CD4-positive, alpha-beta T cell (primary cell): Measurements from ENCODE around the gene CRYL1. TPM values are rescaled to one million over a fixed set of nuclear protein-coding genes. Genes with fewer than 3 reads are reported as not detected.
A peak's percentile ranks its signal among the peaks of the same experiment; 100 is the strongest.

Experiments
- ATAC-seq: fragments of 200-7000 bp; cut with Tn5 transposase; one replicate; pipeline ENCODE4 v1.10.0; 2022; ENCODE audit warnings: mild to moderate bottlenecking; ENCODE audit not compliant: poor library complexity
- CTCF ChIA-PET: fragments of 350-600 bp; sonication (Branson Sonifier 250); formaldehyde crosslinking; loops from one replicate; lab custom pipeline; 2021; ENCODE audit warnings: antibody characterized with exemption, inconsistent platforms; lab: Charles Lee
- POLR2A ChIA-PET: fragments of 350-600 bp; sonication (Branson Sonifier 250); formaldehyde crosslinking; loops from one replicate; lab custom pipeline; 2021; ENCODE audit warnings: antibody characterized with exemption, inconsistent platforms; lab: Charles Lee
- DNase-seq, 14 experiments: peaks; one replicate each; pipeline ENCODE4 v3.0.0-alpha.2; 2013 to 2020; ENCODE audit warnings: mixed read lengths in 2 of 14
- H3K27ac ChIP-seq, 2 donors: one replicate each; pipeline versions ENCODE4 v1.5.1 to v1.7.0; 2013; ENCODE audit warnings: low read length in 2 of 2, low read depth in 1 of 2, mild to moderate bottlenecking in 1 of 2
- H3K27me3 ChIP-seq, 2 experiments: 1 replicate in 1 of 2; 2 replicates in 1 of 2; pipeline versions ENCODE4 v1.6.1 to v1.7.0; 2013; ENCODE audit warnings: low read length in 2 of 2, control low read depth in 1 of 2, mild to moderate bottlenecking in 1 of 2, moderate library complexity in 1 of 2; ENCODE audit not compliant: insufficient read depth in 2 of 2, control insufficient read depth in 1 of 2
- H3K36me3 ChIP-seq: one replicate; pipeline ENCODE4 v1.6.1; 2013; ENCODE audit warnings: low read length, control low read depth; ENCODE audit not compliant: insufficient read depth
- H3K4me1 ChIP-seq: one replicate; pipeline ENCODE4 v1.6.1; 2013; ENCODE audit warnings: low read length, control low read depth; ENCODE audit not compliant: insufficient read depth
- H3K4me3 ChIP-seq: one replicate; pipeline ENCODE4 v1.5.1; 2013; ENCODE audit warnings: mild to moderate bottlenecking, low read length, moderate library complexity
- H3K9me3 ChIP-seq, 2 experiments: 1 replicate in 1 of 2; 2 replicates in 1 of 2; pipeline versions ENCODE4 v1.6.1 to v1.7.0; 2013; ENCODE audit warnings: low read length in 2 of 2, mild to moderate bottlenecking in 2 of 2, control low read depth in 1 of 2, moderate library complexity in 1 of 2; ENCODE audit not compliant: control insufficient read depth in 1 of 2, insufficient read depth in 1 of 2
- H3K27ac Mint-ChIP-seq: one replicate; pipeline ENCODE4 v1.8.0; 2020; ENCODE audit warnings: mixed read lengths
- H3K27me3 Mint-ChIP-seq: one replicate; pipeline ENCODE4 v1.8.0; 2021; ENCODE audit warnings: mixed read lengths
- H3K36me3 Mint-ChIP-seq: one replicate; pipeline ENCODE4 v1.8.0; 2021; ENCODE audit warnings: low read depth, mixed read lengths
- H3K4me1 Mint-ChIP-seq: one replicate; pipeline ENCODE4 v1.8.0; 2021; ENCODE audit warnings: low read depth, mixed read lengths
- H3K4me3 Mint-ChIP-seq: one replicate; pipeline ENCODE4 v1.8.0; 2020; ENCODE audit warnings: mild to moderate bottlenecking, mixed read lengths
- H3K9me3 Mint-ChIP-seq: one replicate; pipeline ENCODE4 v1.8.0; 2020; ENCODE audit warnings: mixed read lengths
- CTCF ChIP-seq: fragments of 200-600 bp; IDR thresholded peaks from one replicate; pipeline ENCODE4 v1.8.0; 2022; ENCODE audit warnings: antibody characterized with exemption, mild to moderate bottlenecking
- intact Hi-C, 2 experiments: fragments of 100-400 bp; cut with DNase I in 1 of 2; cut with micrococcal nuclease in 1 of 2; formaldehyde crosslinking; loops; one replicate each; pipeline versions ENCODE4 v1.15.1 to v1.9.0; 2023 to 2025; cut with DNase I, micrococcal nuclease
- total RNA-seq, 174 experiments: library from RNA in 2 of 174; stranded (reverse) in 2 of 174; gene quantifications; one replicate each; pipeline ENCODE4 v1.2.3 and lab custom pipeline; 2021 to 2026

The CRYL1 gene
- total RNA-seq, 2 experiments from 2014 or later, result 7.9 to 8.0 TPM

GRCh38 chr13:20456737-20457136 lies 68.9 kb downstream of the CRYL1 start:
- no peaks in the 10 kb centered on the region for H3K9me3 Mint-ChIP-seq

GRCh38 chr13:20451397-20451796 lies 74.3 kb downstream of the CRYL1 start:
- no peak overlapping the region for H3K27ac Mint-ChIP-seq
- peaks cover 10% of the 10 kb centered on the region for H3K4me1 Mint-ChIP-seq
- no peaks in the 10 kb centered on the region for H3K36me3 ChIP-seq
- no peaks in the 10 kb centered on the region for H3K27me3 ChIP-seq
- H3K27ac ChIP-seq, result no peak overlapping the region
- no peak for DNase-seq
- H3K36me3 Mint-ChIP-seq, result peaks cover 31% of the 10 kb centered on the region
- no peak overlapping the region for H3K4me3 Mint-ChIP-seq
- intact Hi-C loops, result no loop called here
- no peaks in the 10 kb centered on the region for H3K27me3 Mint-ChIP-seq
- POLR2A ChIA-PET, result no interaction called here
- H3K9me3 ChIP-seq, result peaks cover 13 to 14% of the 10 kb centered on the region in 2 experiments
- peaks cover 15% of the 10 kb centered on the region for H3K9me3 Mint-ChIP-seq
- H3K4me3 ChIP-seq, result no peak overlapping the region
- H3K4me1 ChIP-seq, result no peaks in the 10 kb centered on the region
- no peak for TF ChIP-seq CTCF
- peak; percentile 26 for ATAC-seq
- CTCF ChIA-PET, result no interaction called here

More at GRCh38 chr13:20456737-20457136, 68.9 kb downstream of the CRYL1 start:
- no peaks in the 10 kb centered on the region for H3K36me3 Mint-ChIP-seq
- no peaks in the 10 kb centered on the region for H3K27me3 Mint-ChIP-seq
- no peaks in the 10 kb centered on the region for H3K27me3 ChIP-seq
- no peak overlapping the region for H3K27ac Mint-ChIP-seq
- CTCF ChIA-PET, result no interaction called here
- H3K4me1 Mint-ChIP-seq, result peaks cover 24% of the 10 kb centered on the region
- ATAC-seq, result no peak
- no peak for DNase-seq
- H3K27ac ChIP-seq, result no peak overlapping the region
- H3K4me3 Mint-ChIP-seq, result no peak overlapping the region
- H3K9me3 ChIP-seq, result peaks cover 0 to 10% of the 10 kb centered on the region in 2 experiments
- no peaks in the 10 kb centered on the region for H3K36me3 ChIP-seq
- POLR2A ChIA-PET, result interaction anchor here (2.4 kb wide), 1 partner anchor 20 kb away, joined by 14 read pairs; no protein-coding TSS in a partner anchor
- no peak overlapping the region for H3K4me3 ChIP-seq
- peaks cover 13% of the 10 kb centered on the region for H3K4me1 ChIP-seq
- intact Hi-C loops, result no loop called here
- TF ChIP-seq CTCF, result no peak

GRCh38 chr13:20448470-20448869 lies 77.2 kb downstream of the CRYL1 start:
- Mint-ChIP-seq H3K27me3 (no peaks in the 10 kb centered on the region), H3K27ac (no peak overlapping the region), H3K9me3 (peaks cover 15% of the 10 kb centered on the region), H3K4me1 (peaks cover 10% of the 10 kb centered on the region), H3K36me3 (peaks cover 41% of the 10 kb centered on the region), H3K4me3 (no peak overlapping the region)
- H3K36me3 ChIP-seq, result no peaks in the 10 kb centered on the region
- ChIA-PET CTCF (no interaction called here), POLR2A (no interaction called here)
- no peaks in the 10 kb centered on the region for H3K27me3 ChIP-seq
- TF ChIP-seq CTCF, result no peak
- peaks cover 9 to 13% of the 10 kb centered on the region in 2 experiments for H3K9me3 ChIP-seq
- H3K4me1 ChIP-seq, result no peaks in the 10 kb centered on the region
- no peak overlapping the region for H3K4me3 ChIP-seq
- no peak for DNase-seq
- intact Hi-C loops, result no loop called here
- no peak for ATAC-seq
- no peak overlapping the region for H3K27ac ChIP-seq
